ENCODE measurements around the gene MEGF6.

MEGF6 gene

GRCh38 chr1:3571263-3571662 is 40.0 kb downstream of the MEGF6 start:
- no peaks in the 10 kb centered on the region for H3K9me3 ChIP-seq (ENCODE audit: low read length)
- H3K36me3 ChIP-seq (ENCODE audit: insufficient read depth, low read length): no peaks in the 10 kb centered on the region
- no peak overlapping the region for H3K4me3 ChIP-seq (ENCODE audit: low read length)
- no peaks in the 10 kb centered on the region for H3K27me3 ChIP-seq (ENCODE audit: insufficient read depth, low read length)
- no peaks in the 10 kb centered on the region for H3K4me1 ChIP-seq (ENCODE audit: insufficient read depth, low read length)
- H2AFZ ChIP-seq (ENCODE audit: low read depth, low read length): no peak overlapping the region

- Histone ChIP-seq H3K9me3 (ENCODE audit: low read length) (no peaks in the 10 kb centered on the region), H3K4me1 (ENCODE audit: insufficient read depth, low read length) (no peaks in the 10 kb centered on the region), H3K4me3 (ENCODE audit: low read length) (no peak overlapping the region), H2AFZ (ENCODE audit: low read depth, low read length) (no peak overlapping the region), H3K27me3 (ENCODE audit: insufficient read depth, low read length) (no peaks in the 10 kb centered on the region), H3K36me3 (ENCODE audit: insufficient read depth, low read length) (no peaks in the 10 kb centered on the region)
These were observed 41.0 kb downstream of the MEGF6 start for GRCh38 chr1:3570066-3570986.

- no peak overlapping the region for H2AFZ ChIP-seq (ENCODE audit: low read depth, low read length)
- H3K9me3 ChIP-seq (ENCODE audit: low read length): no peaks in the 10 kb centered on the region
- no peaks in the 10 kb centered on the region for H3K4me1 ChIP-seq (ENCODE audit: insufficient read depth, low read length)
- H3K36me3 ChIP-seq (ENCODE audit: insufficient read depth, low read length): no peaks in the 10 kb centered on the region
- no peak overlapping the region for H3K4me3 ChIP-seq (ENCODE audit: low read length)
- no peaks in the 10 kb centered on the region for H3K27me3 ChIP-seq (ENCODE audit: insufficient read depth, low read length)
These were observed 41.9 kb downstream of the MEGF6 start for GRCh38 chr1:3569436-3569835.

GRCh38 chr1:3568815-3569435 is 42.4 kb downstream of the MEGF6 start:
- Histone ChIP-seq H2AFZ (ENCODE audit: low read depth, low read length) (no peak overlapping the region), H3K27me3 (ENCODE audit: insufficient read depth, low read length) (no peaks in the 10 kb centered on the region), H3K4me3 (ENCODE audit: low read length) (no peak overlapping the region), H3K9me3 (ENCODE audit: low read length) (no peaks in the 10 kb centered on the region), H3K36me3 (ENCODE audit: insufficient read depth, low read length) (no peaks in the 10 kb centered on the region), H3K4me1 (ENCODE audit: insufficient read depth, low read length) (no peaks in the 10 kb centered on the region)

- Histone ChIP-seq H3K4me3 (ENCODE audit: low read length) (no peak overlapping the region), H3K9me3 (ENCODE audit: low read length) (no peaks in the 10 kb centered on the region), H3K4me1 (ENCODE audit: insufficient read depth, low read length) (no peaks in the 10 kb centered on the region), H2AFZ (ENCODE audit: low read depth, low read length) (no peak overlapping the region), H3K36me3 (ENCODE audit: insufficient read depth, low read length) (no peaks in the 10 kb centered on the region), H3K27me3 (ENCODE audit: insufficient read depth, low read length) (no peaks in the 10 kb centered on the region)
These were observed 44.1 kb downstream of the MEGF6 start for GRCh38 chr1:3566951-3567804.

GRCh38 chr1:3566003-3566885 is 45.1 kb downstream of the MEGF6 start:
- Histone ChIP-seq H3K4me1 (ENCODE audit: insufficient read depth, low read length) (no peaks in the 10 kb centered on the region), H2AFZ (ENCODE audit: low read depth, low read length) (no peak overlapping the region), H3K4me3 (ENCODE audit: low read length) (no peak overlapping the region), H3K27me3 (ENCODE audit: insufficient read depth, low read length) (no peaks in the 10 kb centered on the region), H3K36me3 (ENCODE audit: insufficient read depth, low read length) (no peaks in the 10 kb centered on the region), H3K9me3 (ENCODE audit: low read length) (no peaks in the 10 kb centered on the region)

GRCh38 chr1:3564921-3565831 is 46.1 kb downstream of the MEGF6 start:
- Histone ChIP-seq H3K9me3 (ENCODE audit: low read length) (no peaks in the 10 kb centered on the region), H3K4me3 (ENCODE audit: low read length) (no peak overlapping the region), H3K36me3 (ENCODE audit: insufficient read depth, low read length) (no peaks in the 10 kb centered on the region), H3K4me1 (ENCODE audit: insufficient read depth, low read length) (peaks cover 7% of the 10 kb centered on the region), H3K27me3 (ENCODE audit: insufficient read depth, low read length) (no peaks in the 10 kb centered on the region), H2AFZ (ENCODE audit: low read depth, low read length) (no peak overlapping the region)

- no peaks in the 10 kb centered on the region for H3K27me3 ChIP-seq (ENCODE audit: insufficient read depth, low read length)
- H2AFZ ChIP-seq (ENCODE audit: low read depth, low read length): no peak overlapping the region
These were observed 47.7 kb downstream of the MEGF6 start for GRCh38 chr1:3563610-3564009.

GRCh38 chr1:3563125-3563524 is 48.2 kb downstream of the MEGF6 start:
- no peaks in the 10 kb centered on the region for H3K27me3 ChIP-seq (ENCODE audit: insufficient read depth, low read length)
- H3K4me3 ChIP-seq (ENCODE audit: low read length): no peak overlapping the region
- H3K9me3 ChIP-seq (ENCODE audit: low read length): no peaks in the 10 kb centered on the region
- H3K36me3 ChIP-seq (ENCODE audit: insufficient read depth, low read length): no peaks in the 10 kb centered on the region
- no peak overlapping the region for H2AFZ ChIP-seq (ENCODE audit: low read depth, low read length)
- H3K4me1 ChIP-seq (ENCODE audit: insufficient read depth, low read length): peaks cover 7% of the 10 kb centered on the region

More at GRCh38 chr1:3563610-3564009, 47.7 kb downstream of the MEGF6 start:
- no peaks in the 10 kb centered on the region for H3K9me3 ChIP-seq (ENCODE audit: low read length)
- H3K4me3 ChIP-seq (ENCODE audit: low read length): no peak overlapping the region
- H3K4me1 ChIP-seq (ENCODE audit: insufficient read depth, low read length): peaks cover 7% of the 10 kb centered on the region
- no peaks in the 10 kb centered on the region for H3K36me3 ChIP-seq (ENCODE audit: insufficient read depth, low read length)

- no peaks in the 10 kb centered on the region for H3K27me3 ChIP-seq (ENCODE audit: insufficient read depth, low read length)
- H3K9me3 ChIP-seq (ENCODE audit: low read length): no peaks in the 10 kb centered on the region
- H3K4me3 ChIP-seq (ENCODE audit: low read length): no peak overlapping the region
- peaks cover 7% of the 10 kb centered on the region for H3K4me1 ChIP-seq (ENCODE audit: insufficient read depth, low read length)
- H2AFZ ChIP-seq (ENCODE audit: low read depth, low read length): no peak overlapping the region
- no peaks in the 10 kb centered on the region for H3K36me3 ChIP-seq (ENCODE audit: insufficient read depth, low read length)
These were observed 48.6 kb downstream of the MEGF6 start for GRCh38 chr1:3562712-3563111.

GRCh38 chr1:3561702-3562101 is 49.6 kb downstream of the MEGF6 start:
- no peaks in the 10 kb centered on the region for H3K36me3 ChIP-seq (ENCODE audit: insufficient read depth, low read length)
- H3K9me3 ChIP-seq (ENCODE audit: low read length): no peaks in the 10 kb centered on the region
- no peaks in the 10 kb centered on the region for H3K27me3 ChIP-seq (ENCODE audit: insufficient read depth, low read length)
- H2AFZ ChIP-seq (ENCODE audit: low read depth, low read length): no peak overlapping the region
- peaks cover 7% of the 10 kb centered on the region for H3K4me1 ChIP-seq (ENCODE audit: insufficient read depth, low read length)
- no peak overlapping the region for H3K4me3 ChIP-seq (ENCODE audit: low read length)
